Measurements from ENCODE around the gene SPACDR.

Gene SPACDR

GRCh38 chr7:100433592-100434296 lies 30.3 kb downstream of the SPACDR start:
- peak in 1 of 2 donors; percentile 23 for DNase-seq

GRCh38 chr7:100433276-100433591 lies 30.8 kb downstream of the SPACDR start:
- DNase-seq, result no peak

GRCh38 chr7:100432621-100433275 lies 31.3 kb downstream of the SPACDR start:
- DNase-seq, result peak in 1 of 2 donors; percentile 15

- no peak for DNase-seq
These were observed 32.0 kb downstream of the SPACDR start for GRCh38 chr7:100432053-100432452.

GRCh38 chr7:100431286-100431735 lies 32.7 kb downstream of the SPACDR start:
- no peak for DNase-seq

- no peak for DNase-seq
These were observed 33.4 kb downstream of the SPACDR start for GRCh38 chr7:100430493-100431285.

GRCh38 chr7:100429637-100430492 lies 34.2 kb downstream of the SPACDR start, which contains the start of gene MEPCE:
Gene MEPCE (plus strand): TSS chr7:100429831. CDS start chr7:100430019, 188 bp downstream.
- peak; percentile 93 to 96 for DNase-seq

GRCh38 chr7:100428967-100429636 lies 35.0 kb downstream of the SPACDR start:
- DNase-seq, result peak; percentile 100

GRCh38 chr7:100428199-100428966 lies 35.7 kb downstream of the SPACDR start, which contains the start of gene ZCWPW1:
Gene ZCWPW1 (minus strand): TSS chr7:100428703. CDS start chr7:100420649, 8,054 bp downstream.
- DNase-seq, result peak; percentile 98

- no peak for DNase-seq
These were observed 36.3 kb downstream of the SPACDR start for GRCh38 chr7:100427762-100428198.

- no peak for DNase-seq
These were observed 37.5 kb downstream of the SPACDR start for GRCh38 chr7:100426516-100426915.

- DNase-seq, result no peak
These were observed 38.7 kb downstream of the SPACDR start for GRCh38 chr7:100425347-100425746.

- DNase-seq, result no peak
These were observed 40.7 kb downstream of the SPACDR start for GRCh38 chr7:100423315-100423714.

- DNase-seq, result no peak
These were observed 44.3 kb downstream of the SPACDR start for GRCh38 chr7:100419660-100420226.

GRCh38 chr7:100418930-100419659 lies 45.0 kb downstream of the SPACDR start:
- DNase-seq, result no peak

- DNase-seq, result no peak
These were observed 48.6 kb downstream of the SPACDR start for GRCh38 chr7:100415448-100415847.

- DNase-seq, result no peak
These were observed 50.2 kb downstream of the SPACDR start for GRCh38 chr7:100413889-100414288.

GRCh38 chr7:100413346-100413745 lies 50.7 kb downstream of the SPACDR start:
- no peak for DNase-seq

GRCh38 chr7:100411101-100411500 lies 53.0 kb downstream of the SPACDR start:
- no peak for DNase-seq

Measured in CD4-positive, alpha-beta T cell treated with Interleukin-4 for 1 hour (primary cell).